NT2/D1 (cell line): ENCODE results near the gene NPAS3.

Experiments used
- DNase-seq: peaks from one replicate; pipeline ENCODE4 v3.0.0-alpha.2; 2011; ENCODE audit warnings: low read depth, low spot score
- H3K27me3 ChIP-seq: 2 replicates; pipeline ENCODE4 v1.6.0; 2011; ENCODE audit warnings: mild to moderate bottlenecking; ENCODE audit not compliant: insufficient read length, insufficient read depth
- H3K36me3 ChIP-seq: 2 replicates; pipeline ENCODE4 v1.6.1; 2011; ENCODE audit warnings: mild to moderate bottlenecking, low read length, mixed read lengths; ENCODE audit not compliant: insufficient read depth, insufficient read length
- H3K4me1 ChIP-seq: 2 replicates; pipeline ENCODE4 v1.5.1; 2011; ENCODE audit not compliant: insufficient read depth, insufficient read length
- H3K4me3 ChIP-seq: 2 replicates; pipeline ENCODE4 v1.5.1; 2011; ENCODE audit warnings: low read depth; ENCODE audit not compliant: insufficient read length
- H3K9ac ChIP-seq: 2 replicates; pipeline ENCODE4 v1.6.0; 2011; ENCODE audit warnings: low read depth; ENCODE audit not compliant: insufficient read length
- H3K9me3 ChIP-seq: 2 replicates; pipeline ENCODE4 v1.5.1; 2011; ENCODE audit warnings: mild to moderate bottlenecking, low read length; ENCODE audit not compliant: insufficient read depth
- SUZ12 ChIP-seq: IDR thresholded peaks from 2 replicates; pipeline ENCODE4 v1.6.1; 2011; ENCODE audit not compliant: insufficient read length, insufficient read depth; ENCODE audit errors: extremely low read depth
- YY1 ChIP-seq: IDR thresholded peaks from 2 replicates; pipeline ENCODE4 v1.6.1; 2011; ENCODE audit not compliant: insufficient read length, insufficient read depth
- ZNF274 ChIP-seq: IDR thresholded peaks from 2 replicates; pipeline ENCODE4 v1.6.1; 2011; ENCODE audit warnings: mild to moderate bottlenecking, low read depth, low read length

Gene NPAS3

GRCh38 chr14:33254342-33254741 is 315.7 kb downstream of the NPAS3 start:
- no peaks in the 10 kb centered on the region for H3K4me1 ChIP-seq
- no peaks in the 10 kb centered on the region for H3K9me3 ChIP-seq
- H3K36me3 ChIP-seq = no peaks in the 10 kb centered on the region
- no peak for DNase-seq
- H3K27me3 ChIP-seq = no peaks in the 10 kb centered on the region
- no peak overlapping the region for H3K4me3 ChIP-seq
- no peak overlapping the region for H3K9ac ChIP-seq
- no peak for TF ChIP-seq ZNF274
- TF ChIP-seq SUZ12 = no peak
- TF ChIP-seq YY1 = no peak

- TF ChIP-seq SUZ12 (no peak), YY1 (no peak), ZNF274 (no peak)
- DNase-seq = no peak
- Histone ChIP-seq H3K27me3 (no peaks in the 10 kb centered on the region), H3K9me3 (no peaks in the 10 kb centered on the region), H3K4me3 (no peak overlapping the region), H3K36me3 (no peaks in the 10 kb centered on the region), H3K9ac (no peak overlapping the region), H3K4me1 (no peaks in the 10 kb centered on the region)
Observed at GRCh38 chr14:33254861-33255395, 316.2 kb downstream of the NPAS3 start.

- Histone ChIP-seq H3K9me3 (no peaks in the 10 kb centered on the region), H3K27me3 (no peaks in the 10 kb centered on the region), H3K4me1 (no peaks in the 10 kb centered on the region), H3K9ac (no peak overlapping the region), H3K36me3 (no peaks in the 10 kb centered on the region), H3K4me3 (no peak overlapping the region)
- DNase-seq = no peak
- TF ChIP-seq YY1 = no peak
- TF ChIP-seq SUZ12 = no peak
- no peak for TF ChIP-seq ZNF274
Observed at GRCh38 chr14:33257796-33258195, 319.1 kb downstream of the NPAS3 start.

- no peaks in the 10 kb centered on the region for H3K36me3 ChIP-seq
- no peak for TF ChIP-seq YY1
- TF ChIP-seq ZNF274 = no peak
- no peak for TF ChIP-seq SUZ12
- H3K4me1 ChIP-seq = no peaks in the 10 kb centered on the region
- DNase-seq = no peak
- H3K9ac ChIP-seq = no peak overlapping the region
- H3K27me3 ChIP-seq = no peaks in the 10 kb centered on the region
- H3K4me3 ChIP-seq = no peak overlapping the region
- no peaks in the 10 kb centered on the region for H3K9me3 ChIP-seq
Observed at GRCh38 chr14:33259764-33260163, 321.1 kb downstream of the NPAS3 start.

- Histone ChIP-seq H3K27me3 (no peaks in the 10 kb centered on the region), H3K9me3 (no peaks in the 10 kb centered on the region), H3K36me3 (no peaks in the 10 kb centered on the region), H3K4me1 (no peaks in the 10 kb centered on the region), H3K4me3 (no peak overlapping the region), H3K9ac (no peak overlapping the region)
- TF ChIP-seq YY1 (no peak), SUZ12 (no peak), ZNF274 (no peak)
- DNase-seq = no peak
Observed at GRCh38 chr14:33271216-33271615, 332.5 kb downstream of the NPAS3 start.

GRCh38 chr14:33271891-33272290 is 333.2 kb downstream of the NPAS3 start:
- Histone ChIP-seq H3K4me1 (no peaks in the 10 kb centered on the region), H3K9me3 (no peaks in the 10 kb centered on the region), H3K27me3 (no peaks in the 10 kb centered on the region), H3K4me3 (no peak overlapping the region), H3K9ac (no peak overlapping the region), H3K36me3 (no peaks in the 10 kb centered on the region)
- TF ChIP-seq SUZ12 = no peak
- TF ChIP-seq YY1 = no peak
- no peak for TF ChIP-seq ZNF274
- no peak for DNase-seq

- no peak for DNase-seq
- Histone ChIP-seq H3K4me1 (no peaks in the 10 kb centered on the region), H3K27me3 (no peaks in the 10 kb centered on the region), H3K9ac (no peak overlapping the region), H3K36me3 (no peaks in the 10 kb centered on the region), H3K4me3 (no peak overlapping the region), H3K9me3 (no peaks in the 10 kb centered on the region)
- TF ChIP-seq YY1 (no peak), SUZ12 (no peak), ZNF274 (no peak)
Observed at GRCh38 chr14:33273978-33274377, 335.3 kb downstream of the NPAS3 start.

GRCh38 chr14:33275879-33276278 is 337.2 kb downstream of the NPAS3 start:
- no peak overlapping the region for H3K9ac ChIP-seq
- H3K27me3 ChIP-seq = no peaks in the 10 kb centered on the region
- DNase-seq = no peak
- H3K9me3 ChIP-seq = no peaks in the 10 kb centered on the region
- no peaks in the 10 kb centered on the region for H3K36me3 ChIP-seq
- TF ChIP-seq YY1 = no peak
- no peak for TF ChIP-seq SUZ12
- no peak for TF ChIP-seq ZNF274
- H3K4me1 ChIP-seq = no peaks in the 10 kb centered on the region
- H3K4me3 ChIP-seq = no peak overlapping the region
